ENCODE measurements around the gene FUT7.
"Not testable (repeated sequence)": the region's sequence is repeated elsewhere in the genome, so short reads cannot be mapped to it uniquely, and the experiment has no call there.

FUT7 gene

DNA sequence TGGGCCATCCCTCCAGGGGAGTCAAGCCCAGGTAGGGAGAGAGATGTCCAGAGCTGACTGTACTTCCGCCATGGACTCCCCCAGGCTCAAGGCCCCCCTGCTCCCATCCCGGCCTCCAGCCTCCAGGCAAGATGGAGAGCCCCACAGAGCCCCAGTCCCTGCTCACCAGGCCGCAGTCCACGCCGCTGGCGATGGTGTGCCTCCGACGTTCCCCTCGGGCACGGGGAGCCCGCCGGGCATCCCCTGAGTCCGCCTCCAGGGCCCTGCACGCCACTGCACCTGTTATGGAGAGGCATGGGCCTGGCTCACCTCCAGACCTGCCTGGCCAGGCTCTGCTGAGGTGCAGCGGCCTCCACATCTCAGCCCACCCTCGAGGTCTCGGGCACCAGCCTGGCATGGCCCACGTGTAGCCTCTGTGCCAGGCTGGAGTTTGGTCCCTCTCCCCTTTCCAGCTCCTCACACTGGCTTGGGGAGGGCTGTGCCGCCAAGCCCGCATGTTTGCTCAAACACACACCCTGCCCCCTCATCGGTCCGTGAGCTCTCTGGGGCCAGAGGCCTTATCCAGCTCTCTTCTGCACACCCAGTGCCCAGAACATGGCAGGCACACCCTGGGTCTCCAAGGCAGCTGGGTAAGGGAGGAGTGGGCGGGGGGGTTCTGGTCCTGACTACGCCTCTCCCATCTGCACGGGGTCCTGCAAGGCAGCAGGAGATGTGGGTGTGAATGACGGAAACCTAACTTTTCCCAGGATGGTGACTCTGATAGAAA lies 34.4 kb upstream of the FUT7 start:
- no peak for DNase-seq

DNA sequence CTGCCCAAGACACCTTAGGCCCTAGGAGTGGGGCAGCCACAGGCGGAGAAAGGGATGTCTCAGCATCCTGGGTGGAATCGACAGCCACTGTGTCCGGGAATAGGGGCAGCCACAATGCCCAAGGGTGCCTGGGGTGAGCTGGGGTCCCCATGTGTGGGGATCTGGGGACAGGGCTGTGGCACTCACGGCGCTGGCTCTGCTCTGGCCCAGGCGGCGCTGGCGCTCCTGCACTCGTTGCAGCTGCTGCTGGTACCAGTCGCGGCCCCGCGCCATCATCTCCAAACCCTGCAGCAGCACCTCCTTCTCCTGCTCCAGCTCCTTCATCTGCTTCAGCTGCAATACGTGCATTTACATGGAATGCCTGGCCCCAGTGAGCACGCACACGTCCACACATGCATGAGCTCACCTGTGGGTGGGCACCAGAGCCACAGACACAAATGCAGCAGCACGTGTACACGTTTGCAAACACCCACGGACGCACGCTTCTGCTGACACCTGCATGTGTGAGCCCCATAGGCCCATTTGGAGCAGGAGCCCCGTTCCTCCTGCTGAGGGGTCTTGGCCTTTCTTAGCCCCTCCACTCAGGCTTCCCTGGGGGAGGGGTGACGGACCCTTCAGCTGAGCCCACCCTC lies 33.6 kb upstream of the FUT7 start:
- no peak for DNase-seq

DNA sequence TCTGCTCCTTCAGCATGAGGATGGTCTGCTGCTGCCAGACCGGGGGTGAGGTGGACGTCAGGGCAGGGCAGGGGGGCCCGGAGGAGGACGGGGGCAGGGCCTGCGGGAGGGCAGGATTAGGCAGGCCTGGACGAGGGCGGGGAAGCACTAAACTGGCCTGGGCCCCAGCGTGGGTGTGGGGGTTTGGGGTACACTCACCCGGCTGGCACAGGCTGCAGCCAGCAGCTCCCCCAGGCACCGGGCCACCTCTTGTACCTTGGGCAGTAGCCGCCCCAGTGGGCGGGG lies 32.9 kb upstream of the FUT7 start:
- no peak for DNase-seq

DNA sequence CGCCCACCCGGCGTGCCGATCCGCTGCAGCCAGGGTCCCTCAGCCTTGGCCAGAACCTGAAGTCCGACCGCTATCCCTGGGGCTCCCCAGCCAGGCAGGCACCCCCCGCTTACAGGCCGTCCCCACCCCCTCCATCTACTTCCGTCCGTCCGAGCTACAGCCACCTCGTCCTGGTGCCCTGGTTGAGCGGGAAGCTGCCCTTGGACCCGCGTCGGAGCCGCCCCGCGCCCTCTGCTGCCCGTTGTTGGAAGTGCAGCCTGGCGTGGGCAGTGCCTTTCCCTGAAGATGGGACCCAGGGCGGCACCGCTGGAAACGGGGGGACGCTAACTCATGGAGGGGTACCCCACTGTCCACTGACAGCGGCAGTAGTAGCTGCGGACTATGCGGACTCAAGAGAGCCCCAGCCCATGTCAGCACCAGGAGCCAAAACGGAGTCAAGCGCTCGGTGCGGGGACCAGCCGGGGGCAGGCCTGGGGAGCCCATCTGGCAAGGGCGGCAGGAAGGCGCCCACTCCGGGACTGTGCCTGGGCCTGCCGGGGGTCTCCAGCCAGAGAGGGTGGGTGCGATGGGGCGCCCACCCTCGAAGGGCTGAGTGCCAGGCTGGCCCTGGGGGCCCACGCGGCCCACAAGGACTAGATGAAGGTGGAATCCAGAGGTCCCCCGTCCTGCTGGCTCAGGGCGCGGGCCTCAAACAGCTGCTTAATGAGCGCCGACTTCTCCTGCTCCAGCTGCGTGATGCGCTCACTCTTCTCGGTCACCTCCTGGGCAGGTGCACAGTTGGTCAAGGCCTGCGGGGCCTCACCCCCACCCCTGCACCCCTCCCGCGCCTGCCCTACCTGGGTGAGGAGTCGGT lies 32.4 kb upstream of the FUT7 start:
- peak; percentile 26 to 51 (median 46) for DNase-seq

DNA sequence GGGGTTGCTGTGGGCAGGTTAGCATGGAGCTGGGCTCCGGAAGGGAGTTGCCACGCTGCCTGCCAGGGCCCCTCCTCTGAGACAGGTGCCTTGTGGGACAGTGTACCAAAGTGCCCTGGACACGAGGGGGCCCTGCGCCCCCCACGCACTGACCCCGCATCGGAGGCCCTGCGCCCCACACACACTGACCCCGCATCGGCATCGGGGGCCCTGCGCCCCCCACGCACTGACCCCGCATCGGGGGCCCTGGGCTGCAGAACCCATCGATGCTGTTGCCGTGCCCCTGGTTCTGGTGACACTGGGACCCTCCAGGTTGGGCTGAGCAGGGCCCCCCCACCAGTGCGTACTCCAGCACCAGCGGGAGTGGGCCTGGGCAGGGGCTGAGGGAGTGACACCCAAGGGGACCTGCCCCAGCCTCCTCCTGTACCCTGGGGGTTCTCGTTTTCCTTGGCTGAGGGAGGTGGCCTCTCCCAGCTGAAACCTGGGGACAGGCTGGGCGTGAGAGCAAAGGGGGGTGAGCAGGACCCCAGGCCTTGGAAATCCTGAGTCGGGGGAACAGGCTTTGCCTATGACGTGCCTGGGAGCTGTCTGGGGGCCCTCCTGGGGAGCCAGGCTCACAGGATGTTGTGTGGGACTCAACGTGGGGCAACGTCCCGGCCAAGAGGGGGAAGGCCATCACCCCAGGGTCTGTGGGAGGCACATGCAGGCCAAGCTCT lies 31.6 kb upstream of the FUT7 start:
- DNase-seq, result no peak

DNA sequence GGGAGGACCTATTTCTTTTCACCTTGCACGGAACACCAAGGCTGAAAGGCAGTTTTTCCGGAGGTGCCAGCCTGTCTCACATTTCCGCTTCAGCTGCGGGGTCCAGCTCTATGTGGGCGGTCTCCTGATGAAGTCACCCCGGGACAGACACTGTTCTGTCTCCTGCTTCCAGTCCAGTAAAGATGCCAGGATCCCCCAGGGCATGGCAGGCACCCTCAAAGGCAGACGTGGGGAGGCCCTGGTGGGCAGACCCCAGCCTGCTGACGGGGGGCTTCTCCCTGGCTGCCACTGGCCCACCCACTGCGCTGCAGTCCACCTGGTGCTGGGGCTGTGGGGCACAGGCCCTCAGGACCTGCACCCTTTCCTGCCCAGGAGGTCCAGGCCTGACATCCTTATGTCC lies 30.9 kb upstream of the FUT7 start:
- not testable (repeated sequence) for DNase-seq

DNA sequence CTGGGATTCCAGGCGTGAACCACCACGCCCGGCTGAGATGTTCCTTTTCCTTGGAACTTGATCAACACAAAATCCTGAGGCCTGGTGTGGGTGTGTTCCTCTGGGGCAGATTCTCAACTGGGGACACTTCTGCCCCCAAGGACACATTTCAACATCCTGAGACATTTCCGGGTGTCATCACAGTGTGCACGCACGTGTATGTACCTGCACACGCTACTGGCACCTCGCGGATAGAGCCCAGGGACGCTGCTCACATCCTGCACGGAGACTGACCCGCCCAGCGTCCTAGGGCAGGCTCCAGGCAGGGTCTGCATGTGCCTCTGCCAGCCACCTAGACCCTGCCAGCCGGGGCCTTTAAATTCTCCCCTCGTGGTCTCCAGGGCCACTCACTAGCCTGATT lies 30.5 kb upstream of the FUT7 start:
- DNase-seq, result no peak

DNA sequence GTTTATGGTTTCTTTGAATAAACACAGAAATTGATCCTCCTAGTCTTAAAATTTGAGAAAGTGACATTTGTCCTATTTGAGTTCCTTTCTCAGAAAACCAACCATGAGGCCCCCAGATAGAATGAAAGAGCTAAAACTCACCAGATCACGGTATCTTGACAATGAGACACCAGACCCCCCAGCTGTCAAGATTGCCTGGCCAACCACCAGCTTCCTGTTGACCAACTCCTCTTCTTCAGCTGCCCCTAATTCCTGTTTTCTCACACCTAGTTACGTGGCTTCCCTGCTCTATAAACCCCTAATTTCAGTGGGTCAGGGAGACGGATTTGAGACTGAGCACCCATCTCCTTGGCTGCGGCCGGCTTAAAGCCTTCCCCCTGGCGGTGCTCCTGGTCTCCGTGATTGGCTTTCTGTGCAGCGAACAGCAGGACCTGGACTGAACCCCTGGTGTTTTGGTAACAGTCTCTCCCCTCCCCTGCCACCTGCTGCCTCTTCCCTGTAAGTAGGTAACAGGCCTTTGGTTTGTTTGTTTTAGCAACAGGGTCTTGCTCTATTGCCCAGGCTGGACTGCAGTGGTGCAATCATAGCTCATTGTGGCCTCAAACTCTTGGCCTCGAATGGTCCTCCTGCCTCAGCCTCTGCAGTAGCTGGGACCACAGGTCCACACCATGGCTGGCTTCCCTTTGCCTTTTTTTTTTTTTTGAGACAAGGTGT lies 26.8 kb upstream of the FUT7 start:
- DNase-seq, result no peak

DNA sequence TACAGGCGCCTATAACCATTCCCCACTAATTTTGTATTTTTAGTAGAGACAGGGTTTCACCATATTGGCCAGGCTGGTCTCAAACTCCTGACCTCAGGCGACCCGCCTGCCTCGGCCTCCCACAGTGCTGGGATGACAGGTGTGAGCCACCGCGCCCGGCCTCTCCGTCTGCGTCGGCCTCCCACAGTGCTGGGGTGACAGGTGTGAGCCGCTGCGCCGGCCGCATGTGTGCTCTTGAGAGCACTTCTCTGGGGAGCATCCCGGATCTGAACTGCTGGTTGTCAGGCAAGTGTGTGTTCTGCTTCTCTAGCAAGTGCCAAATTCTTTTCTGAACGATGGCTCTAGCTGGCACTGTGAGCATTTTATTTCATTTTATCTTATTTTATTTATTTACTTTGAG lies 25.7 kb upstream of the FUT7 start:
- DNase-seq, result no peak

DNA sequence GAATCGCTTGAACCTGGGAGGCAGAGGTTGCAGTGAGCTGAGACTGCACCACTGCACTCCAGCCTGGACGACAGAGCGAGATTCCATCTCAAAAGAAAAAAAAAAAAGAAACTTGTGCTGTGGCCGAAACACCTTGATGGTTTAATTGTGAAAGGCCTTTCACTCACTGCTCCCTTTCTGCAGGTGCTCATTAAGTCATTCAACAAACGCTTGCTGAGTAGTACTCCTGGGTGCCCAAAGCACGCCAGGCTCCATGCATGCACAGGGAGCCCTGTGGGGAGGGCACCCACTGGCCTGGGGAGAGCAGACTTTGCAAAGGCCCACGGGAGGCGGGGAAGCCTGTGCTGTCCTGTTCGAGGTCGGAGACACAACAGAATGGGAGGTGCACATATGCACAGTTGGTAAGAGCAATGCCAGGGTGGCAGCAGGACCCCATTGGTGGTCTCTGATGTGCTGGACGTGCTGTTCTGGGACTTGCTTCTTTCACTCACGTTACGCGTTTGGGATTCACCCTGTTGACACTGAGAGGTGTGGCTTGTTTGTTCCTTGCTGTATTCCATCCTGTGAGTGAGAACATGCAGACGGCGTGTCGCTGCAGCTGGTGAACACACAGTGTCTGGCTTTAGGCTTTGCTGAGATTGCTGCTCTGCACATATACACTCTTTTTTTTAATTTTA lies 25.0 kb upstream of the FUT7 start:
- no peak for DNase-seq

DNA sequence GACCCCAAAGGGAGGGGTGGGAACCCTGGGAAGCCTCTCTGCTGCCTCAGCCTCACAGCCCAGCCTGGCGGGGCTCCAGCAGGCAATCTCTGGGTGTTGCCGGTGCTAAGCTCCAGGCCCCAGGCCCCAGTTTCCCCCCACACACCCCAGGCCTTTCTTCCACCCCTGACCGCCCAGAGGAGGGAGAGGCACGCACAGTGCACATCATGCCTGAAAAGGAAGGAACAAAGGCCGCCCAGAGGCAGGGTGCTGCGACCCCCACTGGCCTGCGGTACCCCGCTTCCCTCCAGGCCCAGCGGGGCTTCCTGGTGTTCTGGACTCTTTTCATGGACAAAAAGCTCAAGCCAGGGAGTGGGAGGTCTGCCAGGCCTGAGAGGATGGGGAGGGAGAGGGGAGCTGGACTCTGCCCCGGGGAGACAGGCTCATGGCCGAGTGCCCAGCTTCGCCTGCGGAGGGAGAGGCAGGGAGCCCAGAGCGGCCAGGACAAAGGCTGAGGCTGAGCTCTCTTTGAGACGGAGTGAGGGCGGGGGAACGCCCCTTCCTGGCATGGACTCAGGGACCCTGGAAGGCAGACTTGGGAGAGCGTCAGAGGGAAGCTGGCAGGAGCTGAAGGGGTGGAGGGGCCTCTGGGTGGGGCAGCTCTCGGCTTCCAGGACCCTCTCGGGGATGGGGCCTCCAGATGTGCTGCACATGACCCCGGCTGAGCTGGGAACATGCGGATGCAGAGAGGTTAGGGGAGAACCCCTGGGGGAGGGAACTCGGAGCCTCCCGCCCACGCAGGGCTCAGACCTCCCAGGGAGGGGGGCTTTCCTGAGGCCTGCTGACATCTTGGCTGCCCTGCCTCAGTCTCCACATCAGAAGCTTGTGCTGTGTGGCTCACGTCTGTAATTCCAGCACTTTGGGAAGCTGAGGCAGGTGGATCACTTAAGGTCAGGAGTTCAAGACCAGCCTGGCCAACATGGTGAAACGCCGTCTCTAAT lies 23.8 kb upstream of the FUT7 start:
- no peak for DNase-seq

DNA sequence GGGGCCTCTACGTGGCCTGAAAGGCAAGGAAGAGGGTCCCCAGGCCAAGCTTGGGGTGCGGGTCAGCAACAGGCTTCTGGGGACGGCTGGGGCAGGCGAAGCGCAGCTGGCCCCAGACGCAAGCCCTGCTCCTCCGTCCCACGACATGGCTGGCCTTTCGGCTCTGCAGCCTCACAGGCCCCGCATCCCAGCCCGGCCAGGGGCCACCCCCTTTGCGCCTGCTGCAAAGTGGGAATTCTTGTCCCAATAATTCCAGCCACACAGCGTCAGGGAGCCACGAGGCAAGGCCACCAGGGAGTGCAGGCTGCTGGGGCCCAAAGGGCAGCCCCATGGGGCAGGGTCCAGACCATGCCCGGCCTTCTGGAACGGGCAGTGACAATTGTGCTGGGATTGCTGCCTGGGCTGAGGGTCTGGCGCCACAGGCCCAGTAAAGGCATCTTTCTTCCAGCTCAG lies 23.1 kb upstream of the FUT7 start:
- DNase-seq, result no peak

DNA sequence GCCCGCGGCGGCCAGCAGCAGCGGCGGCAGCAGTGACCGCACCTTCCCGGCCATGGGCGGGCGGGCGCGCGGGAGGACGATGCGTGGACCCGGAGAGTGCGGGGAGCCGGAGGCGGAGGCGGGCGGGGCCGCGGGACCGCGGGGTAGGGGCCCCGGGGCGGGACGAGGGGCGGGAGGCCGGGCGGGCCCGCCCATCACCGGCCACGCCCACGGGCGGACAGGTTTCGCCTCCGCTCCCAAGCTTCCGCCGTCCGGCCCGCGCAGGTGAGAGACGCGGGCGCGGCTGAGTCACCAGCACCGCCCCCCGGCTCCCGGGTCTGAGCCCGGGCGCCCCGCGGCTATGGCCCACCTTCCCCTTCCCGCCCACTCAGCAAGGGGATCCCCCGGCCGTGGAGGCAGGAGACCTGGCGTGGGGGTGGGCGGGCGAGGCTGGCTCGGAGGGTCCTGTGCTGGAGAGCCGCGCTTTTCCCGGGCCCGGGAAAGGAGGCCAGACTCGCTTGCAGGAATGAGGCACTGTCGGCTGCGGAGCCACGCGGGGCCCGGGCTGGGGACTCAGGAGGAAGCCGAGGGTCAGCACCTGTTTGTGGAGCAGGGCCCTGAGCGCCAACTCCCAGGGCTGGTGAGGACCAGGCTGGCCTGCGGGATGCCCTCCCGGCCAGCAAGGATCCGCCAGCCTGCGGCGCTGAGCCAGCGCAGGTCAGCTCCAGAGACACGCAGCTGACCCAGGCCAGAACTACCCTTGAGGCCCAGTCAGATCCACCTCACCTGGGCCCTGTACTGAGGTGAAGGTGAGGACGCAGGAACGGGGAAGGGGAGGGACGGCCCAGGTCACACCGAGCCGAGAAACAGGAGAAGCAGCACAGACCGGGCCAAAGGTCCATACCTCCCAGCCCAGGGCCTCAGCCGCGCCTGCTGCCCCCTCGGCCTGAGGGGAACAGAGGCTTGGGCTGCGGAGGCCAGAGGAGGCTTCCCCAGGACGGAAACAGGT lies 22.4 kb upstream of the FUT7 start, which contains the start of gene ENTPD2:
ENTPD2 (minus strand) TSS at position 118 of the 988 bp plus-strand sequence; CDS start at position 54, 64 bp downstream.
- DNase-seq, result no peak

DNA sequence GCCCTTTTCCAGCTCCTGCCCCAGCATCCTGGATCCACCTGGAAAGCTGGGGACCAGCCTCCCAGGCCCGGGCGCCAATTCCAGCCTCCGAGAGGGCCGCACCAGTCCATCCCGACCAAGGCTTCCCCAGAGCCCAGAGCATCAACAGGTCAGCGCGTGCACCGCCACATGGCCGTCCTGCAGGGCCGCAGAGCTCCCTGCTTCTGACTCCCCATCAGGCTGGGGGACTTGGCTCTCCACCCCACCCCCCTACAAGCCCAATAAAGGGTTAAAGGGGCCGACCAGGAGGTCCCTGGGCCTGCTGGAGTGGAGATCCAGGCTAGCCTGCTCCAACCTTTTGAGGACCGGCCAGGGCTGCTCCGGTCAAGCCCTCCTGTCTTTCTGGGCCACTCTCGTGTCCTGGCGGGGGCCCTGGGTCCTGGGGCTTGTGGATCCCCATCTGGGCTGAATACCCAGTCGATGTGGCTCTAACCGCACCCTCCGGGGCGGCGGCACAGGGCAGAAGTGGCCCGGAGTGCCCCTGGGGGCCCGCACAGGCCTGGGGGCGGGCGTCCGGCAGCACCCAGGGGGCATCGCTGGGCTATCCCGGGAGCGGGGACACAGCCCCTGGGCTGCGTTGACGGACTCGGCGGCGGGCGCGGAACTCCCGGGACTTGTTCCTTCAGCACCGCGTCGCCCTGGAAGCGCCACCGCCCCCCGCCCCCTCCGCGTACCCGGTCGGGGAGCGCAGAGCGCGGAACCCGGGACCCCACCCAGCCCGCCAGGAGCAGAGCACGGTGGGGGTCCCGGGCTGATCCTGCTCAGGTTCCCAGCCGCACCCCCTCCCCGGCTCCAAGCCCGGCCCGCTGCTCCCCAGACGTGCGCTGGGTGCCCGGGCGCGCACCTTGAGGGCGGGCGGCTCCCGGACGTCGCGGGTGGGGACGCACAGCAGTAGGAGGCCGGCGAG lies 21.4 kb upstream of the FUT7 start:
- no peak for DNase-seq

DNA sequence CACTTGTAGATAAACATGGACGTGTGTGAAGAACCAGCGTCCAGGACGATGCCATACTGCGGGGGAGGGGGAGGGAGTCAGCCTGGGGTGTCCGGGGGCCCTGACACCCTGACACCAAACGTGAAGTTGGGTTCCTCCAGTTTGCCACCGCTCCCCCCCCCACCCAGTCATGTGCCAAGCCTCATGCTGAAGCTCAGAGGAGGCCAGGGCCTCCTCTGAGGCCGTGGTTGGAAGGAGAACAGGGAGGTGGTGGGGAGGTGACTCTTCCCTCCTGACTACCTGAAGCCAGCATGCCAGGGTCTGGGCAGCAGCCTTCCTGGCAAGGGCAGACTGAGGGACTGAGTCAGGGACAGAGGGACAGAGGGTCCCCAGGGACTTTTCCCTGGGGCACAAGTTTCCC lies 20.4 kb upstream of the FUT7 start:
- no peak for DNase-seq

DNA sequence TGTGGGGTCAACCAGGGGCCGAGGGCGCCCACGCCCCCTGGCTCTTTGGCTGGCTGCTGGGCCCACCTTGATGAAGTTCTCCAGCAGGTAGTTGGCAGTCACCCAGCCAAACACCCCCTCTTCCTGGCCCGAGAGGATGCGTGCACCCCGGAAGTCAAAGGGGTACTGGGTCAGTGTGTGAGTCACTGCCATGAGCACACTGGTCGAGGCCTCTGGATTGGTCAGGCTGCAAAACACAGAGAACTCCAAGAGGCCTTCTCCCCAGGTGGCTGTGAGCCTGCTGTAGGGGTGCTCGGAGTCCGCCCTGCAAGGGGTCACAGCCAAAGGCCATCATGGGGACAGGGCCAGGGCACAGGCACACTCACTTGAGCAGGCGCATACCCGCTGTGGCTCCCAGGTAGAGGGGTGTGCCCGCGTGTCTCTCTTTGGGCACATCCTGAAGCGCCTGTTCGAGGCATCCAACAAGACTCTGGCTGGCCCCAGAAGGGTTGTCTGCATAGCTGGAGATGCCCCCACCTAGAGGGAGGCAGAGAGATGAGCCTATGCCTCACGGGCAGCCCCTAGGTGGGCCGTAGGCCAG lies 19.3 kb upstream of the FUT7 start:
- DNase-seq, result no peak

DNA sequence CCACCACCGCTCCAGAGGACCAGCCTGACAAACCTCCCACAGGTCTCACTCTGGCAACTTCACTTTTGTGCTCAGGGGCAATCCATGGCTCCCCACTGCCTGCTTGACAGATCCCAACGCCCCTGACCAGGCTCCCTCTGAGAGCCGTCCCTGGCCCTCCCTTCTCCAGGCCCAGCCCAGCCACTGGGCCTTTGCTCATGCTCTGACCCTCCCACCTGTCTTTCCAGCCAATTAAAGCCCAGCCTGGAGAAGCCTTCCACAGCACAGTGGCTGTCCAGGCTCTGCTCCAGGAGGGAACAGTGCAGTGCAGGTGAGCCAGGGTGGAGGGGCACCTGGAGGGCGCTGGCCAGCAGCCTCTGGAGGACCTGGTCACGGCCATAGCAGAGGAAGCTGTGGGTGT lies 18.7 kb upstream of the FUT7 start:
- DNase-seq, result no peak
